Right forelimb (tissue), 1 donor: ENCODE data around the gene LYPLAL1.
"Not testable (repeated sequence)": the region's sequence is repeated elsewhere in the genome, so short reads cannot be mapped to it uniquely, and the experiment has no call there.

Source experiments
- DNase-seq: peaks from one replicate; pipeline ENCODE4 v3.0.0-alpha.2; 2018

Gene LYPLAL1

GRCh38 chr1:219171192-219171935 lies 2.3 kb upstream of the LYPLAL1 start:
- no peak for DNase-seq

- DNase-seq = no peak
These were observed 857 bp upstream of the LYPLAL1 start for GRCh38 chr1:219172821-219173220.

- no peak for DNase-seq
These were observed 282 bp upstream of the LYPLAL1 start for GRCh38 chr1:219173434-219173757.

- peak; percentile 54 for DNase-seq
These were observed 958 bp downstream of the LYPLAL1 start for GRCh38 chr1:219174460-219175211.

GRCh38 chr1:219175212-219175564 lies 1.5 kb downstream of the LYPLAL1 start:
- DNase-seq = no peak

GRCh38 chr1:219176168-219176567 lies 2.5 kb downstream of the LYPLAL1 start:
- DNase-seq = no peak

GRCh38 chr1:219177363-219177762 lies 3.7 kb downstream of the LYPLAL1 start:
- DNase-seq = no peak

- no peak for DNase-seq
These were observed 4.3 kb downstream of the LYPLAL1 start for GRCh38 chr1:219177940-219178339.

GRCh38 chr1:219179293-219179692 lies 5.6 kb downstream of the LYPLAL1 start:
- DNase-seq = no peak

- DNase-seq = no peak
These were observed 10.7 kb downstream of the LYPLAL1 start for GRCh38 chr1:219184337-219184736.

- DNase-seq = no peak
These were observed 11.9 kb downstream of the LYPLAL1 start for GRCh38 chr1:219185486-219186117.

GRCh38 chr1:219188331-219188803 lies 14.7 kb downstream of the LYPLAL1 start:
- DNase-seq = no peak

GRCh38 chr1:219189021-219189824 lies 15.5 kb downstream of the LYPLAL1 start:
- DNase-seq = no peak

- no peak for DNase-seq
These were observed 16.3 kb downstream of the LYPLAL1 start for GRCh38 chr1:219189952-219190351.

GRCh38 chr1:219190605-219191004 lies 16.9 kb downstream of the LYPLAL1 start:
- DNase-seq = no peak

- not testable (repeated sequence) for DNase-seq
These were observed 22.2 kb downstream of the LYPLAL1 start for GRCh38 chr1:219195833-219196232.

GRCh38 chr1:219201656-219202055 lies 28.0 kb downstream of the LYPLAL1 start:
- DNase-seq = no peak

GRCh38 chr1:219202567-219202966 lies 28.9 kb downstream of the LYPLAL1 start:
- DNase-seq = no peak

- DNase-seq = no peak
These were observed 32.7 kb downstream of the LYPLAL1 start for GRCh38 chr1:219206350-219206749.

- DNase-seq = no peak
These were observed 35.9 kb downstream of the LYPLAL1 start for GRCh38 chr1:219209578-219209977.

- no peak for DNase-seq
These were observed 36.4 kb downstream of the LYPLAL1 start for GRCh38 chr1:219210067-219210466.

- DNase-seq = no peak
These were observed 41.8 kb downstream of the LYPLAL1 start for GRCh38 chr1:219215477-219215876.

- DNase-seq = no peak
These were observed 47.3 kb downstream of the LYPLAL1 start for GRCh38 chr1:219220945-219221344.
